HK-2 (cell line): ENCODE measurements around the gene GLUD1.
A peak's percentile ranks its signal among the peaks of the same experiment; 100 is the strongest.
"Not testable (repeated sequence)": the region's sequence is repeated elsewhere in the genome, so short reads cannot be mapped to it uniquely, and the experiment has no call there.

Experiments used
- DNase-seq: peaks from one replicate; pipeline ENCODE4 v3.0.0-alpha.2; 2018; ENCODE audit not compliant: unreplicated experiment

GLUD1 gene

GRCh38 chr10:87045434-87045938 is 49.2 kb downstream of the GLUD1 start:
- DNase-seq = no peak

- not testable (repeated sequence) for DNase-seq
Observed at GRCh38 chr10:87043579-87043978, 51.1 kb downstream of the GLUD1 start.

GRCh38 chr10:87038786-87039185 is 55.9 kb downstream of the GLUD1 start:
- no peak for DNase-seq

- DNase-seq = no peak
Observed at GRCh38 chr10:87038286-87038717, 56.3 kb downstream of the GLUD1 start.

- DNase-seq = no peak
Observed at GRCh38 chr10:87036623-87037022, 58.0 kb downstream of the GLUD1 start.

- no peak for DNase-seq
Observed at GRCh38 chr10:87030912-87031635, 63.6 kb downstream of the GLUD1 start.

GRCh38 chr10:87030419-87030818 is 64.2 kb downstream of the GLUD1 start:
- not testable (repeated sequence) for DNase-seq

GRCh38 chr10:87026747-87027508 is 67.7 kb downstream of the GLUD1 start:
- not testable (repeated sequence) for DNase-seq

- peak; percentile 24 for DNase-seq
Observed at GRCh38 chr10:87025285-87025958, 69.2 kb downstream of the GLUD1 start.

GRCh38 chr10:87020056-87020455 is 74.6 kb downstream of the GLUD1 start, which contains the start of gene FAM25A:
FAM25A (plus strand) TSS chr10:87020294; CDS start chr10:87020325, 31 bp downstream.
- DNase-seq = not testable (repeated sequence)

GRCh38 chr10:87019504-87019903 is 75.1 kb downstream of the GLUD1 start:
- not testable (repeated sequence) for DNase-seq

- not testable (repeated sequence) for DNase-seq
Observed at GRCh38 chr10:87019066-87019465, 75.6 kb downstream of the GLUD1 start.

- not testable (repeated sequence) for DNase-seq
Observed at GRCh38 chr10:87018127-87018526, 76.5 kb downstream of the GLUD1 start.

GRCh38 chr10:87014986-87015716 is 79.5 kb downstream of the GLUD1 start:
- not testable (repeated sequence) for DNase-seq

- DNase-seq = not testable (repeated sequence)
Observed at GRCh38 chr10:87013528-87013927, 81.1 kb downstream of the GLUD1 start.

GRCh38 chr10:87009134-87009696 is 85.4 kb downstream of the GLUD1 start:
- not testable (repeated sequence) for DNase-seq

- not testable (repeated sequence) for DNase-seq
Observed at GRCh38 chr10:87008303-87008702, 86.3 kb downstream of the GLUD1 start.

- DNase-seq = not testable (repeated sequence)
Observed at GRCh38 chr10:87007674-87008073, 87.0 kb downstream of the GLUD1 start.

- DNase-seq = not testable (repeated sequence)
Observed at GRCh38 chr10:87007124-87007523, 87.5 kb downstream of the GLUD1 start.

GRCh38 chr10:87000491-87000890 is 94.2 kb downstream of the GLUD1 start:
- DNase-seq = no peak
